SK-N-SH (cell line): ENCODE measurements around the gene DNAH1. TPM values are rescaled to one million over a fixed set of nuclear protein-coding genes. Genes with fewer than 3 reads are reported as not detected.
A peak's percentile ranks its signal among the peaks of the same experiment; 100 is the strongest.

Experiments
- CTCF ChIA-PET: fragments of 300-600, 350-600 bp; formaldehyde crosslinking; extraction: SDS; loops from one replicate; lab custom pipeline; 2021; lab: Yijun Ruan, JAX
- POLR2A ChIA-PET: fragments of 350-600 bp; sonication (Branson Sonifier 250); formaldehyde crosslinking; extraction: SDS; loops from one replicate; lab custom pipeline; 2020; ENCODE audit warnings: antibody characterized with exemption, inconsistent platforms; lab: Yijun Ruan, JAX
- DNase-seq: peaks from one replicate; pipeline ENCODE4 v3.0.0; 2012
- H2AFZ ChIP-seq: fragments of 200-600 bp; sonication (generic); 2 replicates; pipeline ENCODE4 v1.8.1; 2016; ENCODE audit warnings: antibody characterized with exemption, mild to moderate bottlenecking, low read depth
- H3F3A ChIP-seq: fragments of 200-600 bp; sonication (generic); replicated peaks from 2 replicates; pipeline ENCODE3; 2016; ENCODE audit warnings: antibody characterized with exemption, mild to moderate bottlenecking; ENCODE audit not compliant: insufficient read depth
- H3K27ac ChIP-seq, 2 experiments: fragments of 200-500 bp in 1 of 2; fragments of 200-600 bp in 1 of 2; sonication (Bioruptor generic) in 1 of 2; sonication (generic), shearing (Covaris generic) in 1 of 2; 2 replicates each; pipeline versions ENCODE4 v1.5.1 to v1.6.1; 2014 to 2016; ENCODE audit warnings: low read depth in 2 of 2, inconsistent platforms in 1 of 2, low read length in 1 of 2, mild to moderate bottlenecking in 1 of 2, mixed read lengths in 1 of 2
- H3K27me3 ChIP-seq: fragments of 200-600 bp; sonication (generic), shearing (Covaris generic); 2 replicates; pipeline ENCODE4 v1.6.1; 2016; ENCODE audit warnings: mixed run types; ENCODE audit not compliant: insufficient read depth
- H3K36me3 ChIP-seq, 2 experiments: fragments of 200-500 bp in 1 of 2; fragments of 200-600 bp in 1 of 2; sonication (Bioruptor generic) in 1 of 2; sonication (generic) in 1 of 2; replicated peaks in 1 of 2; 2 replicates each; pipeline versions ENCODE3 to v1.5.1; 2014 to 2016; ENCODE audit warnings: low read length in 1 of 2, mild to moderate bottlenecking in 1 of 2; ENCODE audit not compliant: insufficient read depth in 2 of 2, control insufficient read depth in 1 of 2
- H3K4me1 ChIP-seq, 2 experiments: fragments of 200-500 bp in 1 of 2; fragments of 200-600 bp in 1 of 2; sonication (Bioruptor generic) in 1 of 2; sonication (generic), shearing (Covaris generic) in 1 of 2; 2 replicates each; pipeline versions ENCODE4 v1.5.1 to v1.6.1; 2014 to 2016; ENCODE audit warnings: low read depth in 1 of 2, low read length in 1 of 2, mixed run types in 1 of 2; ENCODE audit not compliant: insufficient read depth in 2 of 2, control insufficient read depth in 1 of 2
- H3K4me2 ChIP-seq: fragments of 200-600 bp; sonication (generic), shearing (Covaris generic); 2 replicates; pipeline ENCODE4 v1.6.1; 2017; ENCODE audit warnings: mixed run types
- H3K4me3 ChIP-seq, 2 experiments: fragments of 200-500 bp in 1 of 2; fragments of 200-600 bp in 1 of 2; sonication (Bioruptor generic) in 1 of 2; sonication (generic), shearing (Covaris generic) in 1 of 2; 2 replicates each; pipeline versions ENCODE4 v1.5.1 to v1.8.1; 2014 to 2016; ENCODE audit warnings: low read depth in 2 of 2, inconsistent platforms in 1 of 2, low read length in 1 of 2, mild to moderate bottlenecking in 1 of 2, mixed read lengths in 1 of 2, moderate library complexity in 1 of 2
- H3K79me2 ChIP-seq: fragments of 200-600 bp; sonication (generic); 2 replicates; pipeline ENCODE4 v1.8.1; 2017; ENCODE audit warnings: mild to moderate bottlenecking; ENCODE audit not compliant: insufficient read depth
- H3K9ac ChIP-seq: fragments of 200-600 bp; sonication (generic); 2 replicates; pipeline ENCODE4 v1.6.1; 2017; ENCODE audit warnings: mixed run types
- H3K9me2 ChIP-seq: fragments of 200-600 bp; sonication (generic); 2 replicates; pipeline ENCODE4 v1.6.1; 2017; ENCODE audit warnings: mixed run types
- H3K9me3 ChIP-seq: fragments of 200-600 bp; sonication (generic); 2 replicates; pipeline ENCODE4 v1.6.1; 2017; ENCODE audit warnings: mixed run types, mild to moderate bottlenecking, moderate library complexity
- H4K20me1 ChIP-seq: fragments of 200-600 bp; sonication (generic); 2 replicates; pipeline ENCODE4 v1.6.1; 2017; ENCODE audit warnings: mild to moderate bottlenecking, mixed run types; ENCODE audit not compliant: insufficient read depth
- CHD2 ChIP-seq: fragments of 150-350 bp; IDR thresholded peaks from 2 replicates; pipeline ENCODE4 v1.6.1; 2018; ENCODE audit warnings: low read length; ENCODE audit not compliant: partially characterized antibody
- ELF1 ChIP-seq: IDR thresholded peaks from 2 replicates; pipeline ENCODE4 v1.4.0; 2012
- EP300 ChIP-seq, 2 experiments: IDR thresholded peaks; 2 replicates each; pipeline versions ENCODE4 v1.4.0 to v1.6.1; 2012; ENCODE audit warnings: borderline replicate concordance in 1 of 2, low read depth in 1 of 2, low read length in 1 of 2
- EZH2phosphoT487 ChIP-seq: fragments of 200-600 bp; sonication (generic); IDR thresholded peaks from 2 replicates; pipeline ENCODE4 v1.6.1; 2017; ENCODE audit warnings: low read depth, mixed run types, mild to moderate bottlenecking, antibody characterized with exemption, moderate library complexity, borderline replicate concordance
- FOSL2 ChIP-seq: IDR thresholded peaks from 2 replicates; pipeline ENCODE4 v1.4.0; 2012; ENCODE audit warnings: low read depth, mild to moderate bottlenecking, moderate library complexity, borderline replicate concordance
- FOXM1 ChIP-seq: IDR thresholded peaks from 2 replicates; pipeline ENCODE4 v1.4.0; 2012; ENCODE audit warnings: low read depth, mild to moderate bottlenecking
- GATA2 ChIP-seq: sonication (generic); formaldehyde crosslinking; IDR thresholded peaks from 2 replicates; pipeline ENCODE4 v1.5.0; 2020; ENCODE audit warnings: mild to moderate bottlenecking, missing genetic modification reagents
- IRF3 ChIP-seq: fragments of 150-350 bp; IDR thresholded peaks from 2 replicates; pipeline ENCODE4 v1.6.1; 2016; ENCODE audit warnings: mild to moderate bottlenecking, low read depth, low read length
- JUND ChIP-seq: IDR thresholded peaks from 2 replicates; pipeline ENCODE4 v1.4.0; 2012
- MXI1 ChIP-seq: IDR thresholded peaks from 2 replicates; pipeline ENCODE4 v1.6.1; 2012; ENCODE audit warnings: mild to moderate bottlenecking, low read depth, low read length, improper control_type of control experiment
- NFIC ChIP-seq: IDR thresholded peaks from 2 replicates; pipeline ENCODE4 v1.4.0; 2012; ENCODE audit warnings: borderline replicate concordance
- NRF1 ChIP-seq: IDR thresholded peaks from 2 replicates; pipeline ENCODE4 v1.6.1; 2012; ENCODE audit warnings: low read depth, mild to moderate bottlenecking, low read length
- RAD21 ChIP-seq: IDR thresholded peaks from 2 replicates; pipeline ENCODE4 v1.6.1; 2012; ENCODE audit warnings: mild to moderate bottlenecking, low read length
- RCOR1 ChIP-seq: fragments of 150-350 bp; IDR thresholded peaks from 2 replicates; pipeline ENCODE4 v1.6.1; 2017; ENCODE audit warnings: antibody characterized with exemption, low read length
- RFX5 ChIP-seq: IDR thresholded peaks from 2 replicates; pipeline ENCODE4 v1.6.1; 2012; ENCODE audit warnings: mild to moderate bottlenecking, improper control_type of control experiment, low read length
- RXRA ChIP-seq: IDR thresholded peaks from 2 replicates; pipeline ENCODE4 v1.4.0; 2012; ENCODE audit warnings: low read depth, mild to moderate bottlenecking, borderline replicate concordance
- SMC3 ChIP-seq: IDR thresholded peaks from 2 replicates; pipeline ENCODE4 v1.6.1; 2012; ENCODE audit warnings: low read depth, low read length, improper control_type of control experiment
- TAF1 ChIP-seq: IDR thresholded peaks from 2 replicates; pipeline ENCODE4 v1.6.1; 2012; ENCODE audit warnings: low read depth, mild to moderate bottlenecking, low read length, moderate library complexity, borderline replicate concordance
- TEAD4 ChIP-seq: IDR thresholded peaks from 2 replicates; pipeline ENCODE4 v1.4.0; 2012; ENCODE audit warnings: mild to moderate bottlenecking, borderline replicate concordance; ENCODE audit not compliant: insufficient read depth
- YY1 ChIP-seq: IDR thresholded peaks from 2 replicates; pipeline ENCODE4 v1.4.0; 2012; ENCODE audit warnings: low read depth, mild to moderate bottlenecking
- WGBS: methylation state at CpG from one replicate; pipeline ENCODE4 v1.1.6; 2017; ENCODE audit warnings: low lambda C conversion rate; 5-methylcytosine and 5-hydroxymethylcytosine counted together
- polyA plus RNA-seq, 3 experiments: library from polyadenylated mRNA; depleted of rRNA; stranded (reverse); fragments of >200 nt; gene quantifications; 2 replicates each; pipeline ENCODE4 v1.2.3, GENCODE V29; 2012
- TF ChIP-seq, protein P1 (sequence below): IDR thresholded peaks from 2 replicates; pipeline ENCODE4 v1.4.0; 2012; ENCODE audit warnings: low read depth
- TF ChIP-seq, protein P2 (sequence below): fragments of 150-350 bp; IDR thresholded peaks from 2 replicates; pipeline ENCODE4 v1.6.1; 2017; ENCODE audit warnings: antibody characterized with exemption, low read length, low read depth, borderline replicate concordance

DNAH1 gene
- polyA plus RNA-seq, 1 of the 3 experiments (the other 2 are of a cell fraction): 5.1 TPM

GRCh38 chr3:52406791-52407510 lies 90.8 kb downstream of the DNAH1 start:
- H3K9me2 ChIP-seq: no peaks in the 10 kb centered on the region
- peaks cover 6% of the 10 kb centered on the region for H3F3A ChIP-seq
- H3K4me2 ChIP-seq: no peak overlapping the region
- no peak overlapping the region for H2AFZ ChIP-seq
- no peak for DNase-seq
- H3K27ac ChIP-seq: no peak overlapping the region
- ChIA-PET POLR2A (no interaction called here), CTCF (interaction anchor here (0.6 to 2.0 kb wide), 3 partner anchors 22 to 72 kb away, joined by 3 to 6 read pairs (median 5); no protein-coding TSS in a partner anchor)
- no peak overlapping the region for H3K9ac ChIP-seq
- 94% methylated on average over 19 of the region's 20 CpGs for WGBS
- H4K20me1 ChIP-seq: no peaks in the 10 kb centered on the region; the same call in 1 of the 2 replicates
- no peaks in the 10 kb centered on the region for H3K9me3 ChIP-seq
- H3K4me3 ChIP-seq: no peak overlapping the region
- H3K79me2 ChIP-seq: peaks cover 40% of the 10 kb centered on the region
- peaks cover 0 to 29% of the 10 kb centered on the region in 2 experiments; a peak in 3 of 4 replicates for H3K4me1 ChIP-seq
- H3K36me3 ChIP-seq: peaks cover 32 to 65% of the 10 kb centered on the region in 2 experiments
- no peak for TF ChIP-seq ELF1
- TF ChIP-seq FOXM1: no peak
- TF ChIP-seq JUND: no peak
- TF ChIP-seq, protein P1, sequence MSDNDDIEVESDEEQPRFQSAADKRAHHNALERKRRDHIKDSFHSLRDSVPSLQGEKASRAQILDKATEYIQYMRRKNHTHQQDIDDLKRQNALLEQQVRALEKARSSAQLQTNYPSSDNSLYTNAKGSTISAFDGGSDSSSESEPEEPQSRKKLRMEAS: no peak
- TF ChIP-seq NRF1: no peak
- no peak for TF ChIP-seq SMC3
- no peak for TF ChIP-seq RFX5
- no peak for TF ChIP-seq IRF3
- no peak for TF ChIP-seq CHD2
- TF ChIP-seq RXRA: no peak
- TF ChIP-seq TAF1: no peak
- TF ChIP-seq YY1: no peak
- no peaks in the 10 kb centered on the region for H3K27me3 ChIP-seq

GRCh38 chr3:52407779-52408178 lies 91.7 kb downstream of the DNAH1 start:
- DNase-seq: peak; percentile 11
- POLR2A ChIA-PET: no interaction called here

More at GRCh38 chr3:52407779-52408178, 91.7 kb downstream of the DNAH1 start:
- WGBS: no CpG with 5 or more reads among the region's 3 CpGs
- H3K79me2 ChIP-seq: peaks cover 48% of the 10 kb centered on the region
- H3K27ac ChIP-seq: no peak overlapping the region
- H3K9ac ChIP-seq: no peak overlapping the region
- peaks cover 3 to 32% of the 10 kb centered on the region in 2 experiments; a peak in 3 of 4 replicates for H3K4me1 ChIP-seq
- H3K36me3 ChIP-seq: peaks cover 32 to 57% of the 10 kb centered on the region in 2 experiments
- no peak for TF ChIP-seq EP300 (IDR thresholded peaks at IDR 0.05; ENCODE audit: borderline replicate concordance in 1 of 2, low read depth in 1 of 2, low read length in 1 of 2)
- TF ChIP-seq SMC3: no peak
- no peak for TF ChIP-seq YY1
- no peak for TF ChIP-seq NFIC
- TF ChIP-seq RXRA: no peak
- TF ChIP-seq CHD2: no peak
- no peak for TF ChIP-seq EZH2phosphoT487
- TF ChIP-seq RAD21: no peak
- no peak for TF ChIP-seq RCOR1
- no peak for TF ChIP-seq TEAD4
- TF ChIP-seq, protein P1: no peak
- TF ChIP-seq NRF1: no peak
- no peak for TF ChIP-seq FOSL2
- TF ChIP-seq GATA2 (CRISPR knock-in tag): no peak
- no peak for TF ChIP-seq MXI1
- TF ChIP-seq RFX5: no peak
- TF ChIP-seq, protein P2, sequence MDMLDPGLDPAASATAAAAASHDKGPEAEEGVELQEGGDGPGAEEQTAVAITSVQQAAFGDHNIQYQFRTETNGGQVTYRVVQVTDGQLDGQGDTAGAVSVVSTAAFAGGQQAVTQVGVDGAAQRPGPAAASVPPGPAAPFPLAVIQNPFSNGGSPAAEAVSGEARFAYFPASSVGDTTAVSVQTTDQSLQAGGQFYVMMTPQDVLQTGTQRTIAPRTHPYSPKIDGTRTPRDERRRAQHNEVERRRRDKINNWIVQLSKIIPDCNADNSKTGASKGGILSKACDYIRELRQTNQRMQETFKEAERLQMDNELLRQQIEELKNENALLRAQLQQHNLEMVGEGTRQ: no peak
- H3K9me3 ChIP-seq: no peaks in the 10 kb centered on the region
- no peaks in the 10 kb centered on the region for H3K27me3 ChIP-seq
- no peaks in the 10 kb centered on the region for H3K9me2 ChIP-seq
- H2AFZ ChIP-seq: no peak overlapping the region
- H4K20me1 ChIP-seq: peaks cover 5% of the 10 kb centered on the region; the same call in 1 of the 2 replicates
- H3F3A ChIP-seq: peaks cover 6% of the 10 kb centered on the region
- CTCF ChIA-PET: interaction anchor here (1.1 to 2.0 kb wide), 3 partner anchors 40 to 465 kb away, joined by 3 to 6 read pairs (median 3); partner anchors contain the start of gene PARP3
- H3K4me3 ChIP-seq: no peak overlapping the region
- H3K4me2 ChIP-seq: no peak overlapping the region
